GM18907 (cell line): ENCODE data around the gene PRTFDC1.
A peak's percentile ranks its signal among the peaks of the same experiment; 100 is the strongest.

Source experiments
- ATAC-seq: cut with Tn5 transposase; IDR thresholded peaks from one replicate; pipeline ENCODE4 v1.9.1; 2021; ENCODE audit warnings: mild to moderate bottlenecking, moderate library complexity; ENCODE audit not compliant: unreplicated experiment

The PRTFDC1 gene

GRCh38 chr10:24908793-24909423 is 43.5 kb downstream of the PRTFDC1 start:
- no peak for ATAC-seq

GRCh38 chr10:24907956-24908355 is 44.5 kb downstream of the PRTFDC1 start:
- no peak for ATAC-seq

- no peak for ATAC-seq
Measured at GRCh38 chr10:24906372-24906771, 46.0 kb downstream of the PRTFDC1 start.

DNA sequence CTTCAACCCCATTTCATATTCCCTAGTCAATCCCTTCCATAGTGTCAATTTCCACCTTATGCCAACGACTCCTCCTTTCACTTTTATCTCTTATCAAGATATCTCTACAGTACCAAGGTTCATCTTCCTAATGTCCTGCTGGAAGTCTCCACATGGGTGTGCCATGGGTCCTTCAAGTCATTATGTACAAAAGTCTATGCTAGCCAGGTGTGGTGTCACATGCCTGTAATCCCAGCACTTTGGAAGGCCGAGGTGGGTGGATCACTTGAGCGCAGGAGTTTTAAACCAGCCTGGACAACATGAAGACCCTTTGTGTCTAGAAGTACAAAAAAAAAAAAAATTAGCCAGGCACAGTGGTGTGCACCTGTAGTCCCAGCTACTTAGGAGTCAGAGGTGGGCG is 47.6 kb downstream of the PRTFDC1 start:
- no peak for ATAC-seq

GRCh38 chr10:24902400-24902728 is 50.0 kb downstream of the PRTFDC1 start:
- ATAC-seq, result no peak

DNA sequence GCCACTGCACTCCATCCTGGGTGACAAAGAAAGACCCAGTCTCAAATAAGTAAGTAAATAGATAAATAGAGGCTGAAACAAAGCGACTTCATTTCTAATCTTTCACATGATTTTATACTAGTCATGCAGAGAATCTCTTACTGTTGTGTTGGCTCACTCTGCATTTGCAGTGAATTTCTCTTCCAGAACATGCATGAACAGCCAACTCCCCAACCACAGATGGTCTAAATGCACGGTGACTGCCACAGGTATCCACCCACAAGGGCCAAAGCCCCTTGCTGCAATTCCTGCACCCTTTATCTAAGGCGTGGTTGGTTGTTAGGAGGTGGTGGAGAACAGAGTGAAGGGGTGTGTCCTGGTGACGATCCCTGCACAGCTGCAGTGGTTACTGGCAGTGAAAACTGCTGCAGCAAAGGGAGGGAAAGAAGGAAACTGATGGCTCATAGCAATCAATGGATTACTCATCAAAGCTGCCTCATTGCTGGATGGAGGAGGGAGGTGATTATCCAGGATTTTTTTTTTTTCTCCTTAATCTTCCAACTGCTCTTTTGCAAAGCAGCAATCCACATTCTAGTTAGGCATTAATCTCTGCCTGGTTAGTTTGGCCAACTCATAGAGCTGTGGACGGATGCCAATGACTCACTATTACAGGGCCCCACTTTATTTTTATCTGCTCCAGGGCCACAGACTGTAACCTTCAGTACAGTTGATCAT is 50.6 kb downstream of the PRTFDC1 start:
- ATAC-seq, result peak; percentile 57

DNA sequence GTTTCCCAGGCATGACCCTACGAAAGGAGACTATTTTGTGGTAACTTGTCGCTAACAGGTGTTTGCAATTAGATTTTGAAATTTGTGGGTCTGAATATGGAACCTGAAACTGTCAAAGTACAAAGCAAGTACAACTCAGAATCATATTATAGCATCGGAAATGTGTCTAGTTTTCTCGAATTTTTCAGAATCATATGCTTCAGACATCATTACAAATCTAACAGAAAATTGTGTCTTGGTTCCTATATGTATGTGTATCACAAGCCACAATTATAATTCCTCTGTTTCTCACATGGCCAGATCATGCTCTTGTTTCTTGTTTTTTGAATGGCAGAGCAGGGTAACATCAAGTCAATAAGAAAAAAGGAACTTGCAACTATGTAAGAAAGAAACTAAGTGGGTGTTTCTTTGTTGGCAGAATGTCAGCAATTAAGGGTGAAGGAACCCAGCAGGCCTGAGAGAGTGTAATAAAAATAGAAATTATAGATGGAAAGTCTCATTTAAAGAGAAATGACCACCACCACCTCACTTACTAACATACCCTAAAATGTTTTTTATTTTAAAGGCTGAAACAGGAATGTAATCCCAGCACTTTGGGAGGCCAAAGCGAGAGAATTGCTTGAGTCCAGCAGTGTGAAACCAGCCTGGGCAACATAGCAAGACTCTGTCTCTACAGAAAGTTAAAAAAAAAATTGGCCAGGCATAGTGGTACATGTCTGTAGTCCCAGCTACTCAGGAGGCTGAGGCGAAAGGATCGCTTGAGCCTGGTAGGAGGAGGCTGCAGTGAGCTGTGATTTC is 51.3 kb downstream of the PRTFDC1 start:
- peak; percentile 80 for ATAC-seq

DNA sequence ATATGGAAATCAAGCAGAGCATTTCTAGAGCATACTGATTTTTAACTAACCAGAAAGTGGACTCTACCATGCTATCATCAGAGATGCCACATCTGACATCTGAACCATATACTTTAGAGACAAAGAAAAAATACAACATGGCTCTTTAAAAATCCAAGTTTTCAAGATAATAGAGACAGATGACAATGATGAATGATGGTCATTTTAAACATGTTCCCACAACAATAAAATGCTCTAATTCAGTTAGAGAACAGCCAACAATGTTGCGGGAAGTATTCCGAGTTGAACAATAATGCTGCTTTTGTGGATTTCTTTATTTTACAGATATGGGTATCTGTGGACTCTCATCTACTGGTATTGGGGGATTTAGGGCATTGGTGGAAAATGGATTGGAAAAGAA is 52.8 kb downstream of the PRTFDC1 start:
- ATAC-seq, result no peak

DNA sequence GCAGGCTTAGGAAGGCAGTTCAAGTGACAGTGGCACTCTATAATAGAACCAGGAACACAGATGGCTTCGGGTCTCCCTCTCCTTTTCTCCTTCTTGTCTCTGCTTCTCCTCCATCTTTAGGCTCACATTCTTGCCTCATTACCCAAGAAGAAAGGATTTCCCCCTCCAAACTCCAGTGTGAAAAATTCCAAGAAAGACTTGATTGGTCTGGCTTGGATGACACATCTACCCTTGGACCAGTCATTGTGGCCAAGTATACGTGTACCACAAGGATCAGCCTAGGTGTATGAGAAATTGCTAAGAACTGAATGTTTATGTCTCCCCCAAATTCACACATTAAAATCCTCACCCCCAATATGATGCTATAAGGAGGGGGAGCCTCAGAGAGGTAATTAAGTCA is 53.9 kb downstream of the PRTFDC1 start:
- no peak for ATAC-seq

DNA sequence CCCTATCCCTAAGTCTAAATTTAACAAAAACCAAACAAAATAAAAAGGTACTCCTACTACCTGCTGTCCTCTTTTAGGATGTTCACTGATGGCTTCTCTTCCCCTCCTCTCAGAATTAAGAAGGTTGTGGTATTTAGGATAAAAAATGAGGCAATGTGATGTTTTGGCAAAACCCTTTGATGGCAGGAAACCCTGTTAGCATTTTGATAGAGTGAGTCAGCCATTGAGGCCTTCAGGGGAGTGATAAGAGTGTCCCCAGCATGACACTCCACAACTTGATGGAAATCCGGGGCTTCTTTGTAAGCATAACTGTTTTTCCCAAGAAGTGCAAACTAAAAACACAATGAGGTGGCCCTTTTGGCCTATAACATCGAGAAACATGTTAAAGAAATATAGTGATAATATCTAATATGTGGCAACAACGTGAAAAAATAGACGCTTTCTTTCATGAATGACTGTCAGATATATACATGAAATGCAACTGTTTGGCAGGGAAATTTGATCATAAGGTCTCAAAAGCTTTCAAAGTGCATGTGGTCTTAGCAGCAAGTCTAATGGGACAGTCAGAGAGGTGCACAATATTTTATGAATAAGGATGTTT is 55.0 kb downstream of the PRTFDC1 start:
- ATAC-seq, result no peak

GRCh38 chr10:24894728-24895127 is 57.7 kb downstream of the PRTFDC1 start:
- ATAC-seq, result no peak

GRCh38 chr10:24894309-24894708 is 58.1 kb downstream of the PRTFDC1 start:
- ATAC-seq, result no peak

DNA sequence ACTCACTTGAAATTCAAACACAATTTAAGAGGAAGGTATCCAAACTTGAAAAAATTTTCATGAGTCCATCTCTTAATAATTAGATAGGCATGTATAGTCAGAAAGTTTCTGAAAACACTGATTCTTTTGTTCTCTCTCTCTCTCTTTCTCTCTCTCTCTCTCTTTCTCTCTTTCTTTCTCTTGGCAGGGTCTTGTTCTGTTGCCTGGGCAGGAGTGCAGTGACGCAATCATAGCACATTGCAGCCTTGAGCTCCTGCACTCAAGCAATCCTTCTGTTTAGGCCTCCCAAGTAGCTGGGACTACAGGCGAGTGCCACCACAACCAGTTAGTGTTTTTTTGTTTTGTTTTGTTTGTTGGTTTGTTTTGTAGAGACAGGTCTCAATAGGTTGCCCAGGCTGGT is 59.3 kb downstream of the PRTFDC1 start:
- no peak for ATAC-seq

DNA sequence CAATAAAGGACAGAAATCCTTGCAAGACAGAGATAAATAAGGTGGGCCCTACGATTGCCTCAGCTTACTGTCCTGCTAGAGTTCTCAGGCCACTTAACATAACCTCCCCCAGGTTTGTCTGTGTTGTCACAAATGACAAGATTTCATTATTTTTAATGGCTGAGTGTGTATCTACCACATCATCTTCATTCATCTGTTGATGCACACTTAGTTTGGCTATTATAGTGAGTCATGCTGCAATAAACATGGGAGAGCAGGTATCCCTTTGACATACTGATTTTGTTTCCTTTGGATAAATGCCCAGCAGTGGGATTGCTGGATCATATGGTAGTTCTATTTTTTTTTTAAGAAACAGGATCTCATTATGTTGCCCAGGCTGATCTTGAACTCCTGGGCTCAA is 60.6 kb downstream of the PRTFDC1 start:
- no peak for ATAC-seq

DNA sequence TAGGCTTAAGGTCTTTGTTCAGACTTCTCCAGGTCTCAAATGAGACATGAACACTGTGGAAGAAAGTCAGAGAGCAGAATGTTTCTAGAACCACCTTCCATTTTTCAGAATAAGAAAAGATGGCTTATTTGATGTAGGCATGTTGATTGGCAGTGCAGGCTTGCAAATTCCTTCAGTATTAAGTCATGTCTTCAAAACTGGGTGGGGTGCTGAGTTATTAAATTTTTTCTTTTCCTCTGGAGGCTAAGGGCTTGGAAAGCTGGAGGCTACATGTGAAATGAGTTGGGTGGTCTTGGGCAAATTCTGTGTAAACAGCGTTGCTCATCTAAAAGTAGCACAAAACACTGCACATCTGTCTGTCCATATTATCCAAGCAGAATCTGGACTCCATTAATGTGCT is 62.8 kb downstream of the PRTFDC1 start:
- no peak for ATAC-seq

DNA sequence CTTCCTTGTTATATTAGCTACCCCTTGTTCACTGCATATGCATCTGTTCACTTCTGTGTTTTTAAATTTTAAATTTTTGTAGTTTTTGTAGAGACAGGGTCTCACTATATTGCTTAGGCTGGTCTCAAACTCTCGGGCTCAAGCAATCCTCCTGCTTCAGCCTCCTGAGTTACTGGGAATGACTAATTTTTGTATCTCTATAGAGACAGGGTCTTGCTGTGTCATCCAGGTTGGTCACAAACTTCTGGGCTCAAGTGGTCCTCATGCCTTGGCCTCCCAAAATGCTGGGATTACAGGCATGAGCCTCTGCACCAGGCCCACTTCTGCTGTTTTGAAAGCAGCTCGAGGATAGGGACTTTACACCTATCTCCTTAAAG is 64.6 kb downstream of the PRTFDC1 start:
- ATAC-seq, result peak; percentile 29

GRCh38 chr10:24886290-24886680 is 66.1 kb downstream of the PRTFDC1 start:
- ATAC-seq, result no peak

- no peak for ATAC-seq
Measured at GRCh38 chr10:24885551-24886289, 66.7 kb downstream of the PRTFDC1 start.

- no peak for ATAC-seq
Measured at GRCh38 chr10:24884793-24885192, 67.6 kb downstream of the PRTFDC1 start.

DNA sequence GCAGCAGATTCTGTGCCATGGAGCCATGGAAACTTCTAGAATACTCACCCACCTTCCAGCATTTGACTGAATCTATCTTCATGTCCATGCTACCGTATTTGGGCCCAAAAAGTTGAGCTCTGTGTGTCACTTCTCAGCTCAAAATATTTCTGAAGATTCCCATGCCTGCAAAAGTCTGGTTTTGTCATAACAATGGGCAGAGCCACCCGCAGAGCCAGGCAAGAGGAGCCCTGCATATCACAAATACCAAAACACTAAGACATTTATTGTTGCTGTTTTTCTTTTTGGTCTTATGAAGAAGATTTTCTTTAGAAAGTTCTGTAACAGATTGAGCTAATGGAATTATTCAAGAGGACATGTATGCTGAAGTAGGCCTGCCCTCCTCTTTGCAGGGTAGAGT is 68.1 kb downstream of the PRTFDC1 start:
- no peak for ATAC-seq

- no peak for ATAC-seq
Measured at GRCh38 chr10:24883176-24883575, 69.2 kb downstream of the PRTFDC1 start.
